Measurements from ENCODE around the gene DPP4. TPM values are rescaled to one million over a fixed set of nuclear protein-coding genes. Genes with fewer than 3 reads are reported as not detected.
"Not testable (repeated sequence)": the region's sequence is repeated elsewhere in the genome, so short reads cannot be mapped to it uniquely, and the experiment has no call there.

The DPP4 gene
- polyA plus RNA-seq, 1 donor: 8.5 TPM

DNA sequence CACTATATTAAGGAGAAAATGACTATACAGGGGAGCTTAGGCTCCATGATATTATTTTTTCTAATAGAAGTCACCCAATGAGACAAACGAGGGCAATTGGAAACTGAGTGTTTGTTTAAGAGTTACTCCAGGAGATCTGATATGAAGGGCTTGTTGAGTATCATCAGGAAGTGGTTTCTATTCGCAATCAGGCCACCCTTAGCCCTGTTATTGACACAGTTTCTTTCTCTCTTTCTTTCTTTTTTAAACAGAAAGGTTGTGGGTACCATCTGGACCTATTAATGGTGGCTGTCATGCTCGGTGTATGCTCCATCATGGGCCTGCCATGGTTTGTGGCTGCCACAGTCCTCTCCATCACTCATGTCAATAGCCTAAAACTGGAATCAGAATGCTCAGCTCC, 117.3 kb downstream of the DPP4 start:
- no peak for DNase-seq (ENCODE audit: low read depth)

DNA sequence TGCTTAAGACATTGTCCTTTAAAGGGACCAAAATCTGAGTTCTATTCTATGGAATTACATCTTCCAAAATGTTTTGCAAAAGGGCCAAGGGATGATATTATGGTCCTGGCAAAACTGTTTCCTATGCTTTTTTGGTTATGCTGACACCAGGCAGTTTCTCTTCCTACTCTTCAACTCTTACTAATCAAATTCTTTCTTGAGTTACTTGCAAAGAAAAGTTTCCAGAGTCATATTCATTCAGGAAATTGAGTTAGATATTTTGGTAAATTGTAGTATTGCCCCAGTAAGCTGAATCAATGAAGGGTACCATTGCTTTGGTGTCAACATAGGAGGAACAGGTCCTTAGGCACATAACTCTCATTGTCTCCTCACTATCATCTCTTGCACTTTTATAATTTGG, 118.8 kb downstream of the DPP4 start:
- no peak for DNase-seq (ENCODE audit: low read depth)

DNA sequence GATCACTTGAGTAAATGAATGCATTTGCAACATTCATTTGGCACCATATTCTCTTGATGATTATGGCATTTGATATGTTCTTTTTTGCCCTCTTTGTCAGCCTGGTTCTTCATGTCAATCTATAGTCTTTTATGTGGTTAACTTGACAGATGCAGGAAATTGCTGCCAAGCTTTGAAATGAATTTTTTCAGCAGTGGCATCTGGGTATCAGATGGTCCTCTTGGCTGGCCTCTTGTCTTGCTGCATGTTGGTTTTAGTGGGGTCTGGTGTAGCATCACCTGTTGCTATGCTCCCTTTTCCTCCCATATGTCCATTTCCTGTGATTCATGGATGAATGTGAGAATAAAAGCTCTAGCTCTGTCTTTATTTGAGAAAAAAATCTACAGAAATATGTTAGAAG, 119.9 kb downstream of the DPP4 start:
- no peak for DNase-seq (ENCODE audit: low read depth)

GRCh38 chr2:161953367-161953766, 120.6 kb downstream of the DPP4 start:
- not testable (repeated sequence) for DNase-seq (ENCODE audit: low read depth)

- no peak for DNase-seq (ENCODE audit: low read depth)
These were observed 121.2 kb downstream of the DPP4 start for GRCh38 chr2:161952783-161953191.

DNA sequence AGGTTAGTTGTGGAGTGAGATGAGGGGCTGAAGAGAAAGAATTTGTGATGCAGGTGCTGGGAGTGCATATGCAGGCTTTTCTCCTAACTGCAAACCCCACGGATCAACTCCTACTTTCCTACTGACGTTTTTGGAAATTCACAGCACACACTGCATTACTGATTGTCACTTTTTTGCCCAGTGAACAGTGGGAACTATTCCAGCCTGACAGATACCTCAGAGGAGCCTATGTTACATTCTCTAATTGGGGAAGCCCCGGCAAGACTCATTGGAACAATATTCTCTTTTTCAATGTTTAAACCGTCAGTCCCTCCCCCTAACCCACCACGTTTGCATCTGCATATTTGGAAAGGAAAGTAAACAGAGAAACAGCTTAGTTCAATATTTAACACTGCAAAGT, 126.2 kb downstream of the DPP4 start:
- no peak for DNase-seq (ENCODE audit: low read depth)

- no peak for DNase-seq (ENCODE audit: low read depth)
These were observed 126.6 kb downstream of the DPP4 start for GRCh38 chr2:161947406-161947805.

DNA sequence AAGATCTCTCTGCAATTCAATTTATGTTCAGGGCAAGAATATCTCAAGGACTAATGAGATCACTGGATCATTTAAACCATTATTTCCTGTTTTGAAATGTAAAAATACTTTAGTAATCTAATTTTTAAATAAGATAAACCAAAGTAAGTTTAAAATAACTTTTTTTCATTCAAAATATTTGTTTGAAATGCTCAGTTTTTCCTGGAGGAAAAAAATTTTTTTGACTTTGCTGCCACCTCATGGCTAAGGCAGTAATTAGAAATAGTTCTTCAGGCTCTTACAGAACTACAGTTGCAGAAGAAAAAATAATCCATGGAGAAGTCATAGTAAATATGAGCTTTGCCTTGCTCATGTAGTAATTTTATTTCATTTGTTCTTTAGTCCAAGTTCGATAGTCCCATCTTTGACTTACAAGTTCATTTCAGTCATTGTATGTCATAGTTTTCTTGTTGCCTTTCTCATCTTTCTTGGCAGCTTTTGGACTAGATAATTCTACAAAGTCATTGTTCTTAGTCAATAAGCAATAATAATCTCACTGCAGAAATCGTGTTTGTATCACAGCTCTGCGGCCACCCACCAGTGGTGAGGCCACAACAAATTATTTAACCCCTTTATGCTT, 127.4 kb downstream of the DPP4 start:
- DNase-seq (ENCODE audit: low read depth): no peak

DNA sequence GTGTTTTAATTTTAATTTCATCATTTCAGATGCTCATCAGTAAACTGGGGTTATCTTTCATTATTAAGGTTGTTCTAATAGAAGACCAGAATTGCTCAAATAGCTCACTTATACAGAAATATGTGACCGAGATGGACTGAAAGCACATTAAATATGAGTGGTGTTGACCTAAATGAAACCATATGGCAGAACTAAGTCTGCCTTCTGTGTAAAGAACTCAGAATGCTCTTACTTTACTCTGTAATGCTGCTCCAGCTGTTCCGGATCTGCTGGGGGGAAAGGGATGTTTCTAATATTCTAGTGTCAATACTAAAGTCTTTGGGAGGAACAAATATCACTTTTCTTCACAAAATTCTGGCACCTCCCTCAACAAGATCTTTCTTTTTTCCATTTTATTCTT, 131.0 kb downstream of the DPP4 start:
- no peak for DNase-seq (ENCODE audit: low read depth)

Other genes starting within 250 kb of the DPP4 start
- gene GCG, start 78.0 kb upstream of the DPP4 start, polyA plus RNA-seq (ENCODE audit: insufficient read length): 15.6 TPM
- 58.1 TPM for gene FAP, start 169.2 kb upstream of the DPP4 start, polyA plus RNA-seq (ENCODE audit: insufficient read length)
- gene IFIH1, start 244.5 kb upstream of the DPP4 start, polyA plus RNA-seq (ENCODE audit: insufficient read length): 2.3 TPM